HG02798 (cell line): ENCODE measurements around the gene PYGB.

Source experiments
- ATAC-seq: cut with Tn5 transposase; IDR thresholded peaks from one replicate; pipeline ENCODE4 v1.9.1; 2021; ENCODE audit warnings: mild to moderate bottlenecking; ENCODE audit not compliant: unreplicated experiment, poor library complexity

The PYGB gene

DNA sequence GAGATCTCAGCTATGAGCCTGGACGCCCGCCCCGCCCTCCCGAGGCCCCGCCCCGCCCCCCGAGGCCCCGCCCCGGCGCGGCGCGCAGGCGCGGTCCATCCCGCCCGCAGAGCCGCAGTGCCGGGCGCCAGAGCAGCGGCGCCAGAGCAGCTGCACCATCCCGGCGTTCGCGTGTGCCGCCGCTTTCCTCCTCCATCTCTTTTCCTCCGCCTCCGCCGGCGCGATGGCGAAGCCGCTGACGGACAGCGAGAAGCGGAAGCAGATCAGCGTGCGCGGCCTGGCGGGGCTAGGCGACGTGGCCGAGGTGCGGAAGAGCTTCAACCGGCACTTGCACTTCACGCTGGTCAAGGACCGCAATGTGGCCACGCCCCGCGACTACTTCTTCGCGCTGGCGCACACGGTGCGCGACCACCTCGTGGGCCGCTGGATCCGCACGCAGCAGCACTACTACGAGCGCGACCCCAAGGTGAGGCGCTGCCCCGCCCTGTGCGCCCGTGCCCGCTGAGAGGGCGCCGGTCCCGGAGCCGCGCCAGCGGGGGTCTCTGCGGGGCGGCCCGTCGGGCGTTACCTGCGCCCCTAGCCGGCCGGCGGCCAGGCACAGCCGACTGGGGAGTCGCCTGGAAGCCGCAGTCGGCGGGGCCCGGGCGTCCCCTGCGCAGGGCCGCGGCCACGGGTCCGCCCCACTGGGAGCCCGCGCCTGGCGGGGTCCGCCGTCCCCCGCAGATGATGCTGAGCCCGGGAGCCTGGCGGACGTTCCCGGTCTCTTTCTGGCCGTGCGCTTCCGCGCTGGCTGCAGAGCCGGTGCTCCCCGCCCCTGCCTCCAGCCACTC is at the start of gene PYGB:
PYGB (plus strand) TSS at position 130 of the 830 bp plus-strand sequence; CDS start at position 224, 94 bp downstream.
- ATAC-seq: peak; percentile 69

DNA sequence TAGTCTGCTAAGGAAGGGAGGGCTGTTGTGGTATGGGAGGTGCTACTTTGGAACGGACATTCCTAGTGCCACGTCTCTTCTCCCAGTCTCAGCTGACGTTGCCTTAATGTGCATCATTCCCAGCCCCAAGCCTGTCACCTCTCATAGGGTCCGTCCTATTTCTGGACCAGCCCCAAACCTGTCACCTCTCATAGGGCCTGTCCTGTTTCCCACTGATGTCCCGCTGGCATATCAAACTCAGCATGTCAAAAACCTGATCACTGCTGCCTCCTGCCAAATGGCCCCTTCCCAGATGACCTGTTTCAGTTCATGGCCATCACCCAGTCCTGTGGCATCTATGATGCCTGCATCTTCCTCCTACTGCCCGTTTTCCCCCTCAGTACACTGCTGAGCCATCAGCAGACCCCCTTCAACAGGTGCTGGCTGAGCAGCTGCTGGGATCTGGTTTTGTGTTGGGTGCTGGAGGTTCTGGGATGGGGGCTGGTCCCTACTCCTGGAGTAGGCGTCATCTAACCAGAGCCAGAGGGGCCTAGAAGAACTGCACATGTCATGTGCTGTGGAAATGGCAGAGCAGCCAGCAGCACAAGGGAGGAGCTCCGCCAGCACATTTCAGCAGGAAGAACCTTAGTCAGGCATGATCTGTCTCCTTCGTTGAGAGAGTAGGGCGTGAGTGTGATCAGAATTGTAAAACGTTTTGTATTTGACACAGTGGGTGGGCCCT is 49.1 kb upstream of the PYGB start:
- ATAC-seq: no peak

DNA sequence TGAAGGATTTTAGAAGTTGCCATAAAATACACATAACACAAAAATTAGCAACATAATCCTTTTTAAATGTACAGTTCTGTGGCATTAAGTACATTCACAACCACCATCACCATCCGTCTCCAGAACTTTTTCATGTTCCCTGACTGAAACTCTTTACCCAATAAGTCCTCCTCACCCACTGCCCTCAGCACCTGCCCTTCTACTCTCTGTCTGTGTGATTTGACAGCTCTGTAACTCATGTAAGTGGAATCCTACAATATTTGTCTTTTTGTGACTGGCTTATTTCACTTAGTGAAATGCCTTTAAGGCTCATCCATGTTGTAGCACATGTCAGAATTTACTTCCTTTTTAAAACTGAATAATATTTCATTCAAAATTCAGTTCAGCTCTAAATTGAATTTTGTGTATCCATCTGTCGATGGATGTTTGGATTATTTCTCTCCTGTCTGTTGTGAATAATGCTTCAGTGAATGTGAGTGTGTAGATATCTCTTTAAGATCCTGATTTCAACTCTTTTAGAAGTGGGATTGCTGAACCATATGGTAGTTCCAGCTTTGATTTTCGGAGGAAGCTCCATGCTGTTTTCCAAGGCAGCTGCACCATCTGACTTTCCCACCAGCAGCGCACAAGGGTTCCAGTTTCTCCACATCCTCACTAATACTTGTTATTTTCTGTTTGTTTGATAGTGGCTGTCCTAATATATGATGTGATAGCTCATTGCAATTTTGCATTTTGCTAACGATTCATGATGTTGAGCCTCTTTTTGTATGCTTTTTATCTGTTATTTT is 48.2 kb upstream of the PYGB start:
- no peak for ATAC-seq

DNA sequence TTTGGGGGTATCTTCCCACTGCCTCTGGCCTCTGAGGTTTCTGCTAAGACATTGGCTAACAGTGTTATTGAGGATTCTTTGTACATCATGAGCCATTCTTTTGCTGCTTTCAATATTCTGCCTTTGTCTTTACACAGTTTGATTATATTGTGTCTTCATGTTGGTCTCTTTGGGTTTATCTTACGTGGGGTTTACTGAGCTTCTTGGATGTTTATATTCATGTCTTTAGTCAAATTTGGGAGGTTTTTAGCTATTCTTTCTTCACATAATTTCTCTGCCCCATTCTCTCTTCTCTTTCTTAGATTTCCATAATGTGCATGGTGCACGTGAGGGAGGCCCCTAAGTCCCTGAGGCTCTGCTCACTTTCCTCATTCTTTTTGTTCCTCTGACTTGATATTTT is 44.8 kb upstream of the PYGB start:
- no peak for ATAC-seq

DNA sequence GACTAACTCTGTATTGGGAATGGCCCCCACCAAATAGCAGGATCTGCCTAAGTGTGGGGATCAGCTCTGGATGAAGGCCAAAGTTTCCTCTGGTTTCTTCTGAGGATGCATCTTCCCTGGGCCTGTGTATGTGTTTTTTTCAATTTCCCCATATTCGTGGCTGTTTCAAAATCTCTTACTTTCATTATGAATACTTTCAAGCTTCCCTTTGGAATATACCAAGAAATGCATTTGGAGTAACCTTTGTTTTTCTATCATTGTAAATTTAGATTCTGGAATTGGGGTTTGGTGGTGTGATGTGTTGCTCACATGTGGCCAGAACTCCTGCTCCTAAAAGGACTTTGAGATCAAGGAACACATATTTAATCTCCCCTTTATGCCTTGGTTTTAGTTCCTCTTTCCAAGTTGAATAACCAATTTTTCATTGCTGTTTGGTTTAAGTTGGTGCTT is 44.0 kb upstream of the PYGB start:
- no peak for ATAC-seq

DNA sequence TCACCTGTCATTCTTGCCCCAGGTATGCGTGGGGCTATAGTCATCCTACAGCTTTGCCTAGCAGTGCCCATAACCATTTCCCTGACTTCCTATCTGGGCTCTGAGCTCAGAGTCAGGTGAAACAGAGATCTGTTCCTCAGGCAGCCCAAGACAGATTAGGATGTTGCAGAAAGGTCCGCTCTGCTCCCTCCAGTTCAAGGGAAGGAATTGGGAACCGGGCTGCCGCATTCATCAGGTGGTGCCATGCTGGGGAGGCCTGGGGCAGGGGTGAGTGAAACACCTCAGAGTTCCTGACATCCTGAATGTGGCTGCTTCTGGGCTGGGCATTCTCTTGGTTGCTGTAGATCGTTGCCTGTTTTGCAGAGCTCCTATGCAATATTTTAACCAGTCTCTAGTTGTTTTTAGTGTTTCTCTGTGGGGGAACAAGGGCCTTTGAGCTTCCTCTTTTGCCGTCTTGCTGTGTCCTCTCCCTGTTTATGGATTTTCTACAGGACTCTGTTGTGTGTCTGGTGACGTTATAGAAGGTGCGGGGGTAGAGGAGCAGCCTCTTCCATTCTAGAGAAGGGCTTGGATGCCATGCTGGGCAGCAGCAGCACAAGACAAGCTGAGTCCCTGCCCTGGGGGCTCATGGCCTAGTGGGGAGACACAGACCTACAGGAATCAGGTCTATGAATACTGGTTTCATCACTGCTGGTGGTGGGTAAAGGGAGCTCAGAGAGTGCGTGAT is 43.2 kb upstream of the PYGB start:
- ATAC-seq: no peak

DNA sequence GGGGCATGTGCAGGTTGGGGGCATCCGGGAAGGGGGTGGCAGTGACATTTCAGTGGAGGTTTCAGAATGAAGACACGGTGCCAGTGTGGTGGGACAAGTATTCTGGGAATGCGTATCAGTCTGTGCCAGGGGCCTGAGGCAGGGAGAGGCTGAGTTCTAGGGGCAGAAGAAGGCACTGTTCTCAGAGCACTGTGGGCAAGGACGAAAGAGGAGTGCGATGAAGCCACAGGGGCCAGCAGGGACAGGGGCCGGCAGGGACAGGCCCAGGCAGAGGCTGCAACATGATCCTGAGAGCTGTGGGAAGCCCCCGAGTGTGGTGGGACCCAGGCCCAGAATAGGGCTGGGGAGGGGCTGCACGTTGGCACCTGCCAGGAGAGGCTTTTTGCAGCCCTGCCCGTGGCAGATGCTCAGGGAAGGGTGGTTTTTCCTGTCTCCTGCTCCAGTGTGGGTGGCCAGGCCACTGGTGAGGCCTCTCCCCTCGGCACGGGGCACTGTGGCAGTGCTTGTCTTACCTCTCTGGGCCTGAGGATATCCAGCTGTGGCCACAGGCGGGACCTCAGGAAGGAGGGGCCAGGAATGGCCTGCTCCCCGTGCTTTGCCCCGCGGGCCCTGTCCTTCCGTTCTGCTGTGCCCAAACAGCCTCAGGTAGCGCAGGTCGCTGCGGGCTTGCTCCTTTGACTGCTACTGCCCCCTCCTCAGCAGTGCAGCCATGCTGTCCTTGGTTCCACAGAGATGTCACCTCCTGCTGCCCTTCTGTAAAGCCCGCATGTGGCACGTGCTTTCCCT is 42.4 kb upstream of the PYGB start:
- no peak for ATAC-seq

DNA sequence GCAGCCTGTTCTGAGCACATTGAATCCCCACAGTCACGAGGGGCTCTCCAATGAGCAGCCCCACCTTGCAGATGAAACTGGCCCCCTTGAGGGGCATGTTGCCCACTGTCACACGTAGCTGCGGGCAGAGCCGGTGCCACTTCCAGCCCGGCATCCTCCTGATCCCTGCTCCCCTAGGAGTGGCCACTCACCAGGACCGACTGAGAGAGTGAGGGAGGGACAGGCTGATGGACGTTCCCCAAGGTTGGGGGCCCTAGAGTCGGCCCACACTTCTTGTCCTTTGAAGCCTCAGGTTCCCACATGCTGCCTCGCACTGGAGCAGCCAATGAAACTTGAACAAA is 41.9 kb upstream of the PYGB start:
- no peak for ATAC-seq

DNA sequence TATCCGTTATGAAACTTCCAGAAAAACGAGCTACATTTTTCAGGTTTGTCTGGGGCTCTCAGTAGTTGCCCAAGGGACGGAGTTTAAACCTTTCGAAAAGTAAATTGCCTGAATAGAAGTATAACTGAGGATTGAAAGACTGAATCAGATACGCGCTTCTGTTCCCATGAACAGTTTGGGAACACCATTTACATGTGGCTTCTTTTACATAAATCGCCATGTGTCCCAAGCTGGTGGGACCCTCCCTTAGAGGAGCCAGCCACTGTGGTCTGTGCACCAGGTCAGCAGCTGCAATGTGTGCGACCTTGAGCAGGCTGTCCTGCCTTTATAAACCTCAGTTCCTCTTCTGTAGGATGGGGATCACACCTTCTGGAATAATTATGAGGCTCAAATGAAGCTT is 41.3 kb upstream of the PYGB start:
- ATAC-seq: no peak

DNA sequence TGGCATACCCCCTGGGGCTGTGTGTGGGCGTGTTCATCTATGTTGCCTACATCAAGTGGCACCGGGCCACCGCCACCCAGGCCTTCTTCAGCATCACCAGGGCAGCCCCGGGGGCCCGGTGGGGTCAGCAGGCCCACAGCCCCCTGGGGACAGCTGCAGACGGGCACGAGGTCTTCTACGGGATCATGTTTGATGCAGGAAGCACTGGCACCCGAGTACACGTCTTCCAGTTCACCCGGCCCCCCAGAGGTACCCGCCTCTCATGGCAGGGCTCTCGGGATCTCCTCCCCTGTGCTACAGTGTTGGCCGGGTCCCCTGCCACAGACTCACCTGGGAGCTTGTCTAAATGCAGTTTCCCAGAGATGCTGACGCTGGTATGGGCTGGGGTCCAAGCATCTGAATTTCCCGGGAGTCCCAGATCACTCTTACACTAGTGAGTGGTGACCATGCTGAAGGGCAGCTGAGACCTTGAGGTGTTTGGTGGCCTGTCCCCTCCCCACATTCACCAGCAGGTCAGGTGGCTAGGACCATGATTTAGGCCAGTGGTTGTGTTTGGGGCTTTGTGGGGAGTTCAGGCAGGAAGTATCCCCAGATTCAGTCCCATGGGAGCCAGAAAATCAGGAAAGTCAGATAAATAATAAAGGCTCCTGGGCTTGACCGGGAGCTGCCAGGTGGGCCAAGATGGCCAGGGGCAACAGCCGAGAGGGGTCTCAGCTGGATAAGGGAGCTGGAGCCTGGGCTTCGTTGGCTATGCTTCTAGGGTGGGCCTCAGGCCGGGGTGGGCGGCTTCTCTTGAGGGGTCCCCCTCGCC is 40.5 kb upstream of the PYGB start:
- ATAC-seq: no peak

DNA sequence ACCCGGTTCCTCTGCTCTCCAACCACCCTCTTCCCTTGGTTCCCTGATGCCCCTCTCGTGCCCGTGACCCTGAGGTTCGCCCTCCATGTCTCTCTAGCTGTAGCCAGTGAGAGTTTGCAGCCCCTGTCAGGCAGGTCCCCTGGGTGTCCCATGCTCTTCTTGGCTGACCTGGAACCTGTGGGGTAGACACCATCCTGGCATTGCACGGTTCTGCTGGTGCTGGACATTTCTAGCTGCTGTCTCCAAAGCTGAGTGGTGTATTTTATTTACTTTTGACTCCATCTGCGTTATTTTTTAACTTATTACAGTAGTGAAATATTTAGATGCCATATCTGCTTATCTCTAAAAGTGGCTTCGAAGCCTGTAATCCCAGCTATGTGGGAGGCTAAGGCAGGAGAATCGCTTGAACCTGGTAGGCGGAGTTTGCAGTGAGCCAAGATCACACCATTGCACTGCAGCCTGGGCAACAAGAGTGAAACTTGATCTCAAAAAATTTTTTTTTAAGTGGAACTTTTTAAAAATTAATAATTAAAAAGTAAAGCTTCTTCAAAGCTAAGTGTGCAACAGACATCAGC is 39.8 kb upstream of the PYGB start:
- no peak for ATAC-seq

DNA sequence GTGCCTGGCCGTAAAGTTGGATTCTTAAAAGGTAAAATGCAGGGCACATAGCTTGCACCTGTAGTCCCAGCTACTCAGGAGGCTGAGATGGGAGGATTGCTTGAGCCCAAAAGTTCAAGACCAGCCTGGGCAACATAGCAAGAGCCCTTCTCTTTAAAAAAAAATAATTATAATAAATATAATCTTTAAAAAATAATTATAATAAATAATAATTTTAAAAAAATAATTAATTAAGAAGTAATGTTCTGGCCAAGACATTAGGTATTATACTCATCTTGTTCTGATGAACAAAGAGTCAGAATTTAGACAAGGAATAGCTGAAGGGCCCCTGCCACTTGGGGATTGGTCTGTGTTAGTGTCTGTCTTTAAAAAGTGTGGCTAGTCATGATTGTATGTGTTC is 38.5 kb upstream of the PYGB start:
- ATAC-seq: no peak

DNA sequence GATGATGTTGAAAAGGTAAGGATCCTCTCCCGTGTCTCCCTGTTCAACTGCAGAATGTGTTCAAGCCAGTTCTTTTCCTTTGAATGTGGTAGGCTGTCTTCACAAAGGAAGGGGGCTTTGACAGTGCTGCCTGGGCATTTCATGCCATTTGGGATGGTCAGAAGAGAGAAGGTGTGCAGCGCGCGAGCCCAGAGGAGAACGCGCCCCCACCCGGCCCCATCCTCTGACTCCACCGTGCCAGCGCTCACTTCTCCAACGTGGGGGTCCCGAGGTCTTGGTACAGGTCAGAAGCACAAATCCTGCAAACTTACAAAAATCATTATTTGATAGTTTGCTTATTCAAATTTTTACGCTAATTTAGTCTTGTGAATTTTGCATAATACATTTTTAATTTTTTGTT is 38.0 kb upstream of the PYGB start:
- ATAC-seq: no peak

DNA sequence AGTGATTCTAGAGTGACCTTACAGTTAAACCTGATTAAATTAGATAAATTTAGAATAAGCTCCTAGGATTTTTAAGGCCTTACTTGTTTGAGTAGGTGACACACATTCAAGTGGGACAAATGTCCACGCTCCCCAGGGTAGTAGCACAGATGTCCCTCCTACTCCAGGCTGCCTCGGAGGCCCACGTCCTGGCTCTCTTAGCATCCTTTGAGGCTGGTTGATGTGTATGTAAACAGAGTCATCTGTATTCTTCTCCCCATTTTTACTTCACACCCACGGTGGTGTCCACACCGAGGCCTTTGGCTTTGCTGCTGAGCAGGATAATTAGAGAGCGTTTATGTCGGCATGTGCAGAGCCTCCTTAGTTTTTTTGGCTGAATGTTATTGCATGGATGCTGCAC is 36.6 kb upstream of the PYGB start:
- no peak for ATAC-seq

DNA sequence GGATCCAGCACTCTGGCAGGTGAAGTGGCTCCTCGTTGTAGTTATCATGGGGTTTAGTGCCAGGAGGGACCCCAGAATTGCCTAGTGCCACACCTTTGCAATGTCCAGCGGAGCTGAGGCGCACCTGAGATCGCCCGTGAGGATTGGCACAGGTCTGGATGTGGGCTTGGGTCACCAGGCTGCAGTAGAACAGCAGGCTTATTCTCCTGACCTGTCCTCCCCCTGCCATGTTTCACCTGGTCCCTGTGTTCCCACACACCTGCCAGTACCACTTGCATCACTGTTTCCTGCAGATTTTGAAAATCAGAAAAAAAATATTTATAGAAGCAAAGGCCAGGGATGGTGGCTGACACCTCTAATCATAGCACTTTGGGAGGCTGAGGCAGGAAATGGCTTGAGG is 35.6 kb upstream of the PYGB start:
- ATAC-seq: no peak

DNA sequence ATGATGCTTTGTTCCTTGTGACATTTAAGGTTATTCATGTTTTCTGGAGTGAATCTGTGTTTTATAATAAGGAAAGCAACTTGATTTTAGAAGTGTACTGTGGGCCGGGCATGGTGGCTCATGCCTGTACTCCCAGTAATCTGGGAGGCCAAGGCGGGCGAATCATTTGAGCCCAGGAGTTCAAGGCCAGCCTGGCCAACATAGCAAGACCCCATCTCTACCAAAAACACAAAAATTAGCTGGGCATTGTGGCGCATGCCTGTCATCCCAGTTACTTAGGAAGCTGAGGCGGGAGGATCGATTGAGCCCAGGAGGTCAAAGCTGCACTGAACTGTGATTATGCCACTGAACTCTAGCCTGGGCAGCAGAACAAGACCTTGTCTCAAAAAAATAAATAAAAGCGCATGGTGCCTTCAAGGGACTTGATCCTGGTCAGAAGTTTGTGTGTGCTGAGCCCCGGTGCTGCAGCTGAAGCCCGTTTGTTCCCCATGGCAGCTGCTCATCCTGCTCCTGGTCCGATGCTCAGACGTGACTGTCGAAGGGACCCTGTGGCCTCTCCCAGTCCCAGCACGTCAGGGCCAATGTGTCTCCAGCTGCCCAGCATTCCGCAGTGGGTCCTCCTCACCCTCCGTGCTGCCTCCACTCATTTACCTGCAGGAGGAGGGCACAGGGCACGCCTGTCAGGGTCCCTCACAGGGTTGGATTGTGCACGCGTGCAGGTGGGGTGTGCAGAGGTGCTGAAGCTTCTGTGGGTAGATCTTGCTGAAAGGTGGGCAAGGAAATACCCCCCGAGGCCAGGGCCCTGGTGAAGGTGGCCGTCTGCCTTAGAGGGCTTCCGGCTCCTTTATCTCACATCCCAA is 34.1 kb upstream of the PYGB start:
- ATAC-seq: no peak

DNA sequence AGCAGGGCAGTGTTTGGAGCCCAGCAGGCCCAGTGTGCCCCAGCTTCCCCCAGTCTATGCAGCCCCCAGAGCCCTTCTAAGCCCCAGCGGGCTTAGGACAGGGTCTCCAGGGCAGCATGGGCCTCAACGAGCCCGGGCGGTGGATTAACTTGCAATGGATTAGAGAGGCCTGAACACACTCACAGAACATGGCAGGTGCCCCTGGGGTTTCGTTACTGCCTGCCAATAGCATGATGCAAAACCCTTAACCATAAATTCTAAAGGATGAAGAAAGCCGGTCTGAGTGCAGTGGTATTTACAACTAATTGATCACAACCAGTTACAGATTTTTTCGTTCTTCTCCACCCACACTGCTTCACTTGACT is 33.5 kb upstream of the PYGB start:
- ATAC-seq: no peak

DNA sequence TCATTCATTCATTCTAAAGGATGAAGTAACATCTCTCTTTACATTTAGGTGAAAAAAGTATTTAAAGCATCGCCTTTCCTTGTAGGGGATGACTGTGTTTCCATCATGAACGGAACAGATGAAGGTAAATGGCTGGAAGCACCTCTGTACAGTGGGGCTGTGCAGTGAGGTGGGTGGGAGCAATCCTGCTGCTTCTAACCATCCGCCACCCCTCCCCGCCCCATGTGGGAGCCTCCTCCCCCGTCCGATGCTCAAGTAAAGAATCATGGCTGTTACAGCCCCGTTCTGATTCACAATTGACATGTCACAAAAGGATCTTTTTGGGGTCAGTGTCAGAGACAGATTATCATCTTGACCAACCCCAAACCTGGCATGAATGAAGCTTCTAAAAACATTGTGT is 33.1 kb upstream of the PYGB start:
- ATAC-seq: no peak
